ENCODE results near the gene NEUROG2. TPM values are rescaled to one million over a fixed set of nuclear protein-coding genes. Genes with fewer than 3 reads are reported as not detected.

NEUROG2 gene
- total RNA-seq, 4 donors from 2014 or later, result not detected

GRCh38 chr4:112552668-112553067 lies 36.7 kb upstream of the NEUROG2 start:
- H3K9me3 ChIP-seq, result no peaks in the 10 kb centered on the region
- H3K4me3 ChIP-seq, result no peak overlapping the region
- H3K36me3 ChIP-seq, result no peaks in the 10 kb centered on the region
- no peak for DNase-seq
- WGBS, 2 donors (ENCODE audit: low coverage in 1 of 2), result 36 to 58% methylated on average over 2 of the region's 2 CpGs
- in situ Hi-C loops (cut with MboI; ENCODE audit: low pct_ligation_motif_present in 1 of 4, low pct_unique_long_range_greater_than_20kb in 1 of 4, low sequenced_read_pairs in 3 of 4), result no loop called here
- no peak overlapping the region for H3K27ac ChIP-seq
- TF ChIP-seq CTCF (IDR thresholded peaks at IDR 0.05) (no peak), POLR2AphosphoS5 (IDR thresholded peaks at IDR 0.05) (no peak), EP300 (IDR thresholded peaks at IDR 0.05; ENCODE audit: low read depth) (no peak), POLR2A (IDR thresholded peaks at IDR 0.05) (no peak)
- H3K4me1 ChIP-seq, result no peaks in the 10 kb centered on the region
- intact Hi-C loops (cut with DNase I; ENCODE audit: low total_unique reads), result no loop called here
- H3K27me3 ChIP-seq, result no peaks in the 10 kb centered on the region

- TF ChIP-seq POLR2A (IDR thresholded peaks at IDR 0.05) (no peak), CTCF (IDR thresholded peaks at IDR 0.05) (no peak), POLR2AphosphoS5 (IDR thresholded peaks at IDR 0.05) (no peak)
- Histone ChIP-seq H3K27me3 (no peaks in the 10 kb centered on the region), H3K4me1 (no peaks in the 10 kb centered on the region), H3K27ac (no peak overlapping the region), H3K36me3 (no peaks in the 10 kb centered on the region), H3K4me3 (no peak overlapping the region), H3K9me3 (no peaks in the 10 kb centered on the region)
- in situ Hi-C loops (cut with MboI; ENCODE audit: low pct_ligation_motif_present in 1 of 4, low pct_unique_long_range_greater_than_20kb in 1 of 4, low sequenced_read_pairs in 3 of 4) (no loop called here), intact Hi-C loops (cut with DNase I; ENCODE audit: low total_unique reads) (no loop called here)
- WGBS, 2 donors (ENCODE audit: low coverage in 1 of 2), result 91% methylated on average over 2 of the region's 2 CpGs; no CpG with 5 or more reads in 1 of the 2 donors
- no peak for DNase-seq
These were observed 34.7 kb upstream of the NEUROG2 start for GRCh38 chr4:112550728-112551127.

- Histone ChIP-seq H3K27me3 (no peaks in the 10 kb centered on the region), H3K4me3 (no peak overlapping the region), H3K27ac (no peak overlapping the region), H3K9me3 (no peaks in the 10 kb centered on the region), H3K36me3 (no peaks in the 10 kb centered on the region), H3K4me1 (no peaks in the 10 kb centered on the region)
- intact Hi-C loops (cut with DNase I; ENCODE audit: low total_unique reads), result no loop called here
- in situ Hi-C loops (cut with MboI; ENCODE audit: low pct_ligation_motif_present in 1 of 4, low pct_unique_long_range_greater_than_20kb in 1 of 4, low sequenced_read_pairs in 3 of 4), result no loop called here
- WGBS, 2 donors (ENCODE audit: low coverage in 1 of 2), result 80 to 83% methylated on average over 2 of the region's 2 CpGs
- TF ChIP-seq POLR2A (IDR thresholded peaks at IDR 0.05) (no peak), EP300 (IDR thresholded peaks at IDR 0.05; ENCODE audit: low read depth) (no peak)
- no peak for DNase-seq
These were observed 30.5 kb upstream of the NEUROG2 start for GRCh38 chr4:112546476-112546875.

GRCh38 chr4:112545346-112545745 lies 29.4 kb upstream of the NEUROG2 start:
- no peak for DNase-seq
- intact Hi-C loops (cut with DNase I; ENCODE audit: low total_unique reads), result no loop called here
- in situ Hi-C loops (cut with MboI; ENCODE audit: low pct_ligation_motif_present in 1 of 4, low pct_unique_long_range_greater_than_20kb in 1 of 4, low sequenced_read_pairs in 3 of 4), result no loop called here
- no peaks in the 10 kb centered on the region for H3K4me1 ChIP-seq
- H3K4me3 ChIP-seq, result no peak overlapping the region
- H3K27ac ChIP-seq, result no peak overlapping the region
- H3K9me3 ChIP-seq, result no peaks in the 10 kb centered on the region
- no peaks in the 10 kb centered on the region for H3K36me3 ChIP-seq
- TF ChIP-seq CTCF (IDR thresholded peaks at IDR 0.05) (no peak), POLR2AphosphoS5 (IDR thresholded peaks at IDR 0.05) (no peak), POLR2A (IDR thresholded peaks at IDR 0.05) (no peak), EP300 (IDR thresholded peaks at IDR 0.05; ENCODE audit: low read depth) (no peak)
- no peaks in the 10 kb centered on the region for H3K27me3 ChIP-seq
- WGBS, 2 donors (ENCODE audit: low coverage in 1 of 2), result 90 to 92% methylated on average over 3 of the region's 3 CpGs

- 91 to 93% methylated on average over 1 of the region's 1 CpG for WGBS, 2 donors (ENCODE audit: low coverage in 1 of 2)
These were observed 24.7 kb upstream of the NEUROG2 start for GRCh38 chr4:112540695-112541094.

More at GRCh38 chr4:112540695-112541094, 24.7 kb upstream of the NEUROG2 start:
- no peaks in the 10 kb centered on the region for H3K36me3 ChIP-seq
- intact Hi-C loops (cut with DNase I; ENCODE audit: low total_unique reads), result no loop called here
- TF ChIP-seq POLR2A (IDR thresholded peaks at IDR 0.05) (no peak), POLR2AphosphoS5 (IDR thresholded peaks at IDR 0.05) (no peak), EP300 (IDR thresholded peaks at IDR 0.05; ENCODE audit: low read depth) (no peak), CTCF (IDR thresholded peaks at IDR 0.05) (no peak)
- H3K27me3 ChIP-seq, result no peaks in the 10 kb centered on the region
- H3K9me3 ChIP-seq, result no peaks in the 10 kb centered on the region
- H3K27ac ChIP-seq, result no peak overlapping the region
- no peaks in the 10 kb centered on the region for H3K4me1 ChIP-seq
- no peak for DNase-seq
- in situ Hi-C loops (cut with MboI; ENCODE audit: low pct_ligation_motif_present in 1 of 4, low pct_unique_long_range_greater_than_20kb in 1 of 4, low sequenced_read_pairs in 3 of 4), result no loop called here
- H3K4me3 ChIP-seq, result no peak overlapping the region
